CD4-positive, alpha-beta memory T cell (primary cell): ENCODE data around the gene OLFML2A. TPM values are rescaled to one million over a fixed set of nuclear protein-coding genes. Genes with fewer than 3 reads are reported as not detected.

ENCODE experiments used
- CTCF ChIA-PET: fragments of 350-600 bp; sonication (Branson Sonifier 250); formaldehyde crosslinking; loops from one replicate; lab custom pipeline; 2021; ENCODE audit warnings: inconsistent platforms; ENCODE audit not compliant: partially characterized antibody; lab: Charles Lee
- POLR2A ChIA-PET: fragments of 350-600 bp; sonication (Branson Sonifier 250); formaldehyde crosslinking; loops from one replicate; lab custom pipeline; 2021; ENCODE audit not compliant: partially characterized antibody; lab: Charles Lee
- DNase-seq, 5 donors: peaks; one replicate each; pipeline versions ENCODE4 v3.0.0 to v3.0.0-alpha.2; 2020 to 2022; ENCODE audit warnings: mixed read lengths in 1 of 5
- H3K27ac ChIP-seq: one replicate; pipeline ENCODE4 v1.7.0; 2013; ENCODE audit warnings: low read depth, low read length
- H3K27me3 ChIP-seq: 2 replicates; pipeline ENCODE4 v1.7.0; 2013; ENCODE audit warnings: mild to moderate bottlenecking, low read length, moderate library complexity; ENCODE audit not compliant: insufficient read depth
- H3K36me3 ChIP-seq: 2 replicates; pipeline ENCODE4 v1.7.0; 2013; ENCODE audit warnings: mild to moderate bottlenecking, low read length, moderate library complexity; ENCODE audit not compliant: insufficient read depth
- H3K4me1 ChIP-seq: 2 replicates; pipeline ENCODE4 v1.7.0; 2013; ENCODE audit warnings: mild to moderate bottlenecking, low read length, moderate library complexity; ENCODE audit not compliant: insufficient read depth
- H3K4me3 ChIP-seq, 2 donors: one replicate each; pipeline ENCODE4 v1.7.0; 2013; ENCODE audit warnings: low read length in 2 of 2, mild to moderate bottlenecking in 1 of 2
- H3K9me3 ChIP-seq, 2 donors: one replicate each; pipeline ENCODE4 v1.7.0; 2013; ENCODE audit warnings: low read length in 2 of 2, control low read depth in 1 of 2; ENCODE audit not compliant: control insufficient read depth in 1 of 2
- H3K27ac Mint-ChIP-seq, 7 donors: one replicate each; pipeline ENCODE4 v1.8.0; 2020 to 2021; ENCODE audit warnings: mixed read lengths in 7 of 7, mild to moderate bottlenecking in 6 of 7, inconsistent platforms in 3 of 7, moderate library complexity in 3 of 7
- H3K27me3 Mint-ChIP-seq, 2 donors: one replicate each; pipeline ENCODE4 v1.8.0; 2020 to 2021; ENCODE audit warnings: mixed read lengths in 2 of 2
- H3K36me3 Mint-ChIP-seq, 2 donors: one replicate each; pipeline ENCODE4 v1.8.0; 2020 to 2021; ENCODE audit warnings: mixed read lengths in 2 of 2, inconsistent platforms in 1 of 2, mild to moderate bottlenecking in 1 of 2
- H3K4me1 Mint-ChIP-seq, 4 donors: one replicate each; pipeline ENCODE4 v1.8.0; 2020 to 2021; ENCODE audit warnings: mixed read lengths in 4 of 4, mild to moderate bottlenecking in 1 of 4
- H3K4me3 Mint-ChIP-seq, 8 donors: one replicate each; pipeline ENCODE4 v1.8.0; 2020 to 2021; ENCODE audit warnings: mixed read lengths in 8 of 8, mild to moderate bottlenecking in 7 of 8, moderate library complexity in 6 of 8, inconsistent platforms in 3 of 8
- H3K9me3 Mint-ChIP-seq, 8 donors: one replicate each; pipeline ENCODE4 v1.8.0; 2020 to 2021; ENCODE audit warnings: mixed read lengths in 8 of 8, mild to moderate bottlenecking in 5 of 8, inconsistent platforms in 3 of 8, moderate library complexity in 1 of 8
- intact Hi-C: fragments of 100-400 bp; cut with micrococcal nuclease; formaldehyde crosslinking; loops from one replicate; pipeline ENCODE4 v1.15.1; 2023
- polyA plus RNA-seq, 2 donors: library from polyadenylated mRNA; unstranded; fragments of 300-500 nt; fragmentation: Illumina TruSeq; gene quantifications; one replicate each; pipeline ENCODE4 v1.2.3, GENCODE V29; 2021
- total RNA-seq, 2 experiments: library from RNA; stranded (reverse); gene quantifications; one replicate each; pipeline ENCODE4 v1.2.3, GENCODE V29; 2021

The OLFML2A gene
- total and polyA plus RNA-seq, 4 experiments from 2014 or later, result not detected

- Histone ChIP-seq H3K4me3 (no peak overlapping the region), H3K27me3 (no peaks in the 10 kb centered on the region), H3K36me3 (no peaks in the 10 kb centered on the region), H3K9me3 (no peaks in the 10 kb centered on the region), H3K27ac (no peak overlapping the region), H3K4me1 (no peaks in the 10 kb centered on the region)
- CTCF ChIA-PET, result no interaction called here
- H3K9me3 Mint-ChIP-seq, result peaks cover 0 to 2% (median 0%) of the 10 kb centered on the region in 8 donors
- POLR2A ChIA-PET, result no interaction called here
- H3K36me3 Mint-ChIP-seq, result no peaks in the 10 kb centered on the region
- no peak for DNase-seq
- no peak overlapping the region for H3K4me3 Mint-ChIP-seq
- intact Hi-C loops, result no loop called here
- H3K27me3 Mint-ChIP-seq, result peaks cover 0 to 7% of the 10 kb centered on the region in 2 donors
- H3K27ac Mint-ChIP-seq, result no peak overlapping the region
- H3K4me1 Mint-ChIP-seq, result no peaks in the 10 kb centered on the region
Measured at GRCh38 chr9:124781967-124782660, 5.2 kb downstream of the OLFML2A start.

- intact Hi-C loops, result no loop called here
- DNase-seq, result no peak
- no peaks in the 10 kb centered on the region for H3K27me3 ChIP-seq
- H3K27ac Mint-ChIP-seq, result no peak overlapping the region
- no peak overlapping the region for H3K27ac ChIP-seq
- ChIA-PET POLR2A (no interaction called here), CTCF (no interaction called here)
- H3K4me1 Mint-ChIP-seq, result no peaks in the 10 kb centered on the region
- H3K27me3 Mint-ChIP-seq, result peaks cover 0 to 5% of the 10 kb centered on the region in 2 donors
- H3K9me3 ChIP-seq, result no peaks in the 10 kb centered on the region
- H3K36me3 ChIP-seq, result no peaks in the 10 kb centered on the region
- no peak overlapping the region for H3K4me3 ChIP-seq
- no peak overlapping the region for H3K4me3 Mint-ChIP-seq
- H3K36me3 Mint-ChIP-seq, result no peaks in the 10 kb centered on the region
- peaks cover 0 to 2% (median 0%) of the 10 kb centered on the region in 8 donors for H3K9me3 Mint-ChIP-seq
- no peaks in the 10 kb centered on the region for H3K4me1 ChIP-seq
Measured at GRCh38 chr9:124782661-124783574, 6.0 kb downstream of the OLFML2A start.

DNA sequence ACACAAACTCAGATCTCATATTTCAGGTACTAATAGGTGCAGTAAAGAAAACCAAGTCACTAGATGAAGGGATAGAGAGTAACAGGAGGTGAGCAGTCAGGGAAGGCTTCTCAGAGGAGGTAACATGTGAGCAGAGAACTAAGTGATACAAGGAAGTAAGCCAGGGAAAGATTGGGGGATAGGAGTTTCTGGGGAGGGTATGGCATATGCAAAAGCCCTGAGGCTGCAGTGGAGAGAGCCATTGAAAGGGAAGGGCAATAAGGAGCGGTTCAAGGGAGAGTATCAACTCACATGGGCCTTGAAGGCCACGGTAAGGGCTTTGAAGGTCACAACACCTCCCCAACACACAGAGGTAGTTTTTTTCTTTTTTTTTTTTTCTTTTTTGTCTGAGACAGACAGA is 6.9 kb downstream of the OLFML2A start:
- no peaks in the 10 kb centered on the region for H3K4me1 ChIP-seq
- CTCF ChIA-PET, result no interaction called here
- POLR2A ChIA-PET, result no interaction called here

DNA sequence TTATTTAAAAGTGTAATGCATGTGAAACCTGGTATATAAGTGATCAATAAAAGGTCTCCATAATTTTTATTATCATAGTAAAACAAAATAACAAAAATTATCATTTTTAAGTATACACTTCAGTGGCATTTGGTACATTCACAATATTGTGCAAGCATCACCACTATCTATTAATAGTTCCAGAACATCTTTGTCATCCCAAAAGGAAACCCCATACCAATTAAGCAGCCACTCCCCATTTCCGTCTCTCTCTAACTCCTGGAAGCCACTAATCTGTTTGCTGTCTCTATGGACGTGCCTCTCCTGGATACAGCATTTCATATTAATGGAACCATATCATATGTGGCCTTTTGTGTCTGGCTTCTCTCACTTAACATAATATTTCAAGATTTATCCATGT is 7.6 kb downstream of the OLFML2A start:
- DNase-seq, result no peak
- Mint-ChIP-seq H3K4me1 (no peaks in the 10 kb centered on the region), H3K36me3 (no peaks in the 10 kb centered on the region), H3K4me3 (no peak overlapping the region), H3K9me3 (peaks cover 0 to 2% (median 0%) of the 10 kb centered on the region in 8 donors), H3K27ac (no peak overlapping the region), H3K27me3 (peaks cover 0 to 1% of the 10 kb centered on the region in 2 donors)
- Histone ChIP-seq H3K27me3 (no peaks in the 10 kb centered on the region), H3K4me3 (no peak overlapping the region), H3K36me3 (no peaks in the 10 kb centered on the region), H3K4me1 (no peaks in the 10 kb centered on the region), H3K27ac (no peak overlapping the region), H3K9me3 (no peaks in the 10 kb centered on the region)
- ChIA-PET POLR2A (no interaction called here), CTCF (no interaction called here)
- intact Hi-C loops, result no loop called here

More for the DNA sequence above, 6.9 kb downstream of the OLFML2A start:
- H3K27ac Mint-ChIP-seq, result no peak overlapping the region
- no peak overlapping the region for H3K4me3 Mint-ChIP-seq
- Histone ChIP-seq H3K4me3 (no peak overlapping the region), H3K27ac (no peak overlapping the region), H3K36me3 (no peaks in the 10 kb centered on the region), H3K27me3 (no peaks in the 10 kb centered on the region), H3K9me3 (no peaks in the 10 kb centered on the region)
- H3K36me3 Mint-ChIP-seq, result no peaks in the 10 kb centered on the region
- peaks cover 0 to 3% of the 10 kb centered on the region in 2 donors for H3K27me3 Mint-ChIP-seq
- intact Hi-C loops, result no loop called here
- peaks cover 0 to 2% (median 0%) of the 10 kb centered on the region in 8 donors for H3K9me3 Mint-ChIP-seq
- DNase-seq, result no peak
- no peaks in the 10 kb centered on the region for H3K4me1 Mint-ChIP-seq

DNA sequence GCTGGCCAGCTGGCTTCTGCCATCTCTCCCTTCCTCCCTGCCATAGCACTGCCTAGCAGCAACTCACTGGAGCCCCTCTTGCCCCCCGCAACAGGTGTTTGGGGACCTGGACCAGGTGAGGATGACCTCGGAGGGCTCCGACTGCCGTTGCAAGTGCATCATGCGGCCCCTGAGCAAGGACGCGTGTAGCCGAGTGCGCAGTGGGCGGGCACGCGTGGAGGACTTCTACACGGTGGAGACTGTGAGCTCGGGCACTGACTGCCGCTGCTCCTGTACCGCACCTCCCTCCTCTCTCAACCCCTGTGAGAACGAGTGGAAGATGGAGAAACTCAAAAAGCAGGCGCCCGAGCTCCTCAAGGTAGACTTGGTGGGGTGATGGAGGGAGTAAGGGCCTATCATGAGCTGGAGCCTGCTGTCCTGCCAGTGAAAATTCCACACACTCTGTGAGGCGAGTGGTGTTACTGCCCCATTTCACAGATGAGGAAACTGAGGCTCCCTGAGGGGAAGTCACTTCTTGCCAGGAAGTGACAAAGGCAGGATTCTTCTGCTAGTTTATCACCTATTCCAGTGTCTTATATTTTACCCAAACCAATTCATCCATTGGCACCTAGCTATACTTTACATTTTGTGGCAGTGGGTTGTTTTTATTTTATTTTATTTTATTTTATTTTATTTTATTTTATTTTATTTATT is 10.1 kb downstream of the OLFML2A start:
- H3K36me3 ChIP-seq, result no peaks in the 10 kb centered on the region
- intact Hi-C loops, result no loop called here
- no peaks in the 10 kb centered on the region for H3K9me3 ChIP-seq
- H3K27me3 ChIP-seq, result no peaks in the 10 kb centered on the region
- no peak overlapping the region for H3K27ac Mint-ChIP-seq
- H3K4me3 Mint-ChIP-seq, result no peak overlapping the region
- ChIA-PET POLR2A (no interaction called here), CTCF (interaction anchor here (1.9 kb wide), 1 partner anchor 66 kb away, joined by 4 read pairs; the partner anchor contains the start of gene WDR38)
- H3K27me3 Mint-ChIP-seq, result peaks cover 0 to 1% of the 10 kb centered on the region in 2 donors
- H3K27ac ChIP-seq, result no peak overlapping the region
- H3K4me3 ChIP-seq, result no peak overlapping the region
- no peaks in the 10 kb centered on the region for H3K9me3 Mint-ChIP-seq
- DNase-seq, result no peak
- H3K36me3 Mint-ChIP-seq, result no peaks in the 10 kb centered on the region
- H3K4me1 Mint-ChIP-seq, result no peaks in the 10 kb centered on the region
- H3K4me1 ChIP-seq, result no peaks in the 10 kb centered on the region

DNA sequence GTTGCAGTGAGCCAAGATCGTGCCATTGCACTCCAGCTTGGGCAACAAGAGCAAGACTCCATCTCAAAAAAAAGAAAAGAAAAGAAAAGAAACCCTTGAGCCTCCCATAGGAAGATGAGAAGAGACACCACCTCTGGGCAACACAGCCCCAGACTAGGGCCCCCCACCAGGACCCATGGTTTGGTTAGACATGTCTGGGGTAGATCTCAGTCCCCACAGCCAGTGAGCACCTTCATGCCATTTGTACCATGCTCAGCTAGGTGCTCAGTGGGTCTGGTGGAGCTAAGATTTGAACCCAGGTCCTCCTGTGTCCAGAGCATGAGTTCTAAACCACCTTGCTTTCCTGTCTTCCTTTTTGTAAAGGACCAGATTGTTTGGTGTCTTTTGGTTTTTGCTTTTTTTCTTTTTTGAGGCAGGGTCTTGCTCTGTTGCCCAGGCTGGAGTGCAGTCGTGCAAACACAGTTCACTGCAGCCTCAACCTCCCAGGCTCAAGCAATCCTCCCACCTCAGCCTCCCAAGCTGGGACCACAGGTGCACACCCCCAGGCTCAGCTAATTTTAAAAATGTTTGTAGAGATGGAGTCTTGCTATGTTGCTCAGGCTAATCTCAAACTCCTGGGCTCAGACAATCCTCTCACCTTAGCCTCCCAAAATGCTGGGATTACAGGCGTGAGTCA is 11.7 kb downstream of the OLFML2A start:
- no peaks in the 10 kb centered on the region for H3K27me3 ChIP-seq
- CTCF ChIA-PET, result no interaction called here

More for the DNA sequence above, 11.7 kb downstream of the OLFML2A start:
- Mint-ChIP-seq H3K9me3 (no peaks in the 10 kb centered on the region), H3K4me1 (no peaks in the 10 kb centered on the region), H3K27ac (no peak overlapping the region), H3K4me3 (no peak overlapping the region), H3K27me3 (peaks cover 0 to 1% of the 10 kb centered on the region in 2 donors), H3K36me3 (no peaks in the 10 kb centered on the region)
- Histone ChIP-seq H3K4me1 (no peaks in the 10 kb centered on the region), H3K4me3 (no peak overlapping the region), H3K27ac (no peak overlapping the region), H3K36me3 (no peaks in the 10 kb centered on the region), H3K9me3 (no peaks in the 10 kb centered on the region)
- intact Hi-C loops, result no loop called here
- DNase-seq, result no peak
- POLR2A ChIA-PET, result no interaction called here
